ENCODE results near the gene TSPAN9.
A peak's percentile ranks its signal among the peaks of the same experiment; 100 is the strongest.

Gene TSPAN9

DNA sequence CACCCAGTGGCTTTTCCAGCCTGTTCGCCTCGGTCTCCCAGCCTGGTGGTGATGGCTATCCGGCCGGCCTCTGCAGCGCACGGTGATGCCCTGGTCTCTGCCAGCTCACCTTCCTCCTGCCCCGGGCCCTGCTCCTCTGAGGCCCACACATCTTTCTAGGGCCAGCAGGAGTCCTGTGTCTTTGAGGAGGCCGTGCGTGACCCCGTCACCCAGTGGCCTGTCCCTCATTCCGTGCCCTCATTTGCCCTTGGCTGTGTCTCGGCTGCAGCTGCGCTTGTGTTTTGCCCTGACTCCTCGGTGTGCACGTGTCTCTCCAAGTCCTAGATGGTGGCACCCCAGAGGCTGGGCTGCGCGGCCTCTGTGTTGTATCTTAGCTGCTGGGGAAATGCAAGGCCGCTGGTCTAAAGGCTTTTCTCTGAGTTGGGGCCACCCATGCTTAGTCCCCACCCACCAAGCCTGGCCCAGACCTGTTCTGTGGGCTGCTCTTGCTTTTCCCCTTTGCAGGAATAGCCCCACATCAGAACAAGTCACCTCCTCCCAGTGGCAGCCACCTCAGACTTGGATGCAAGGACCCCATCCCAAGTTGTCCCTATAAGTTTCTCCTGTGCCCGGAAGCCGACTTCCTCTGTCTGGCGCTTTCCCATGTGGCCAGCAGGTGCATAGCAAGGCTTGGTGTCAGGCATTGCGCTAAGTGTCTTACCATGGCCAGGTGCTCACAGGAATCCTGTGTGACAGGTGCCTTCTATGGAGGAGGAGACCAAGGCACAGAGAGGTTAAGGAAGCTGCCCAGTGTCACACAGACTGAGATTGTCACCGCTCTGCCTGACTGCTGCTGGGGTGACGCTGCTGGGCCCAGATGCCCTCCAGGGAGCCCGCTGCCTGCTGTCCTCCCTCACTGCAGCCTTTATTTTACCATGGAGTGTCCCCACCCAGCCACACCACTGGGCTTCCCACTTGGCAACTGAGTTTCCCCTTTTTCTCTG is 64.5 kb downstream of the TSPAN9 start:
- DNase-seq (ENCODE audit: low read depth), result no peak

- DNase-seq (ENCODE audit: low read depth), result no peak
Measured at GRCh38 chr12:3142386-3142785, 65.2 kb downstream of the TSPAN9 start.

DNA sequence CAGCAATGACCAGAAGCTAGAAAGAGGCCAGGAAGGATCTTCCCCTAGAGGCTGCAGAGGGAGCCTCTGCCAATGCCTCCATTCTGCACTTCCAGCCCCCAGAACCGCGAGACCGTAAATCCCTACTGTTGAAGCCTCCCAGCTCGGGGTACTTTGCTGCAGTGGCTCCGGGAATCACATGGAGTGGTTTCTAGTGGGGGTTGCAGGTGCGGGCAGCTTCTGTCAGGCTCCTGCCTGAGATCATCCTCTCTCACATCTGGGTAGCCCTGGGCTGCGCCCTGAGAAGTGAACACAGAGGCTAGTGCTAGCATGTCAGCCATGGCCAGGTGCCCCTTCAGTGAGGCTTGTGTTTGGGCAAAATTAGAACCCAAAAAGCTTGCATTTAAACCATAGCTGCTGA is 67.3 kb downstream of the TSPAN9 start:
- no peak for DNase-seq (ENCODE audit: low read depth)

DNA sequence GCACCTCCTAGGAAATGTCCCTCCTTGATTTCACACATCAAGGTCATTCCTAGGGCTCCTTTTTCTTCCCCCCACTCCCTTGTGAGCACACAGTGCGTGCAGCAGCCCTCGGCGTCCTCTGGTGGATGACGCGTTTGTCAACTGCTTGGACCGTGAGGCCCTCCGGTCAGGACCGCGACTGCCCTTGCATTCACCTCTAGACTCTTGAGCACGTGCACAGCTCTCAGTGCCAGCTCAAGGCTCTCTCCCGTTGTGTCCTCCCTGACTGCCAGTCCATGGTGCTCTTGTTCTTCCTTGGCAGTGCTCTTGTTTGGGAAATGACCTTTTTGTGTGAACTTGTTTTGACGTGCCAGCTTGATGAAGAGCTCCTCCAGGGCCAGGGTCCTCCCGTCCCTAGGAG is 67.9 kb downstream of the TSPAN9 start:
- DNase-seq (ENCODE audit: low read depth), result no peak

- DNase-seq (ENCODE audit: low read depth), result no peak
Measured at GRCh38 chr12:3145546-3146310, 68.5 kb downstream of the TSPAN9 start.

- no peak for DNase-seq (ENCODE audit: low read depth)
Measured at GRCh38 chr12:3147260-3147659, 70.1 kb downstream of the TSPAN9 start.

- DNase-seq (ENCODE audit: low read depth), result no peak
Measured at GRCh38 chr12:3148366-3149000, 71.3 kb downstream of the TSPAN9 start.

GRCh38 chr12:3149515-3150307 is 72.5 kb downstream of the TSPAN9 start:
- no peak for DNase-seq (ENCODE audit: low read depth)

GRCh38 chr12:3150308-3150670 is 73.1 kb downstream of the TSPAN9 start:
- no peak for DNase-seq (ENCODE audit: low read depth)

DNA sequence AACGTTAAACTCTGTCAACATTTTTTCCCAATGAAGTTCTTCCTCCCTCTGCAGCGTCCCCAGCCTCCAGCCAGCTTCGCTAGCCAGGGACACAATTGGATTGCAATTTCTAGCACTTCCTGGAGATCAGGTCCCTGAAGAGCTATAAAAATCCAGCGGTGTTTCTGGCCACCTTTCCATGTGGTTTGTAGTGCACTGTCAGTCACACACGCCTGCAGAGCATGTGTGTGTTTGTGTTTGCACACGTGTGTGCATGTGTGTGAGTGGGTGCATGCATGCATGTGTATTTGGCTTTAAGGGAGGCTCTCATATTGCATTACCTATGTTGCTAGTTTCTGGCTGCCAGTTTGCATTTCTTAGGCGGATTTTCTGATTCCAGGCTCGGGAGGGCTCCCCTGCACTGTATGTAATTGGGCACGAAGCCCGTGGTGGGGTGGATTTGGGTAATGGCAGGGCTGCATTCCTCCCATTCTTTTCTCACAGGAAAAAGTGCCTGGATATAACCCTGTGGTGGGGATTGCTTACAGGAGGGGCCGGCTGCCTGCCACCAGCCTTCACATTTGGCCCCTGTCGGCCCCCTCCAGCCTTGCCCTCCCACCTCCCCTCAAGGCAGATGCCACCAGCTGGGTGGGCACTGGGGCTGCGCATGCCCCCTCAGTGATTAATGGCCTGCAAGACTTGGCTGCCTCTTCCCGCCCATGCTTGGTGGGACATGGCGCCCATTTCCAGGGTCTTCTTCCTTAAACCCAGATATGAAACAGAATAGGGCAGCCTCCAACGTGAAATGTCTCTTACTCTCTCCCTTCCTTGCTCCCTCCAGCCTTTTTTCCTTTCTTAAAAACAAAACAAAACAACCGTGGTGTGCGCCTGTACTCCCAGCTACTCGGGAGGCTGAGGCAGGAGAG is 74.0 kb downstream of the TSPAN9 start:
- no peak for DNase-seq (ENCODE audit: low read depth)

DNA sequence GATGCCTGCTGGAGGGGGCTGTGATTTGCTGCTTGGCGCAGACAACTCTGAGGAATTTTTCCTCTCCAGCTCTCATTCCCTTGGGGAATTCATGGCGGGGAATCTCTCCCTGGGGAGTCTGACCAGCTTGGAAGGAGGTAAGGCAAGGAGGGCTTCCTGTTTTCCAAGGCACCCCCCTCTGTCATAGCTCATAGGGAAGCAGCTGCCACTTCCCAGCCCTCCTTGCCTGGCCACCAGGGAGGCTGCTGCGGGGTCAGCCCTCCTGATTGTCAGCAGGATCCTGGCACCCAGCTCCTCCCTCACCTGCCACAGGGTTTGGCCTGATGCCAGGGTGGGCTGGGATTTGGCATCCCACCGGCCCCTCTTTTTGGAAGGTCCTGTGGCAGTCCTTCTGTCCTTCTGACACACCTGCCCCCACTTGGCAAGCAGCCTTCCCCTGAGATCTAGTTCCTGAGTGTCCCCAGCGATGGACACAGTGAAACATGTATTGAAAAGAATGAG is 74.9 kb downstream of the TSPAN9 start:
- DNase-seq (ENCODE audit: low read depth), result no peak

DNA sequence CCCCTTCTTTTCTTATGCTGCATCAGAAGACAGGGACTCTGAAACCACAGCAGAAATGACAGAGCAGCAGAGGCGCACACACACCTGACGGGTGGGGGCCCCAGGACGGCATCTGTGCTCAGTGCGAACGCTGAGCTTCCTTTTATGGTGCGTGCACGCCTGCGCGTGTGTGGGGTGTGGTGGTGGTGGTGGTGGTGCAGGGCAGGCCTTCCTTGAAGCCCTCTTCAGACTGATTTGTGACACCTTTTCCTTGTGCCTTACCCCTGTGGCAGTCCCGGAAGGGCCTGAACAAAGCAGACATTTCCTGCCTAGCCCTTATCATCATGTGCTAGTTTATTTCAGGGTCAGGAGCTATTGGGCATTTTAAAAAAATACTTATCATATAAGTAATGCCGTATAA is 75.7 kb downstream of the TSPAN9 start:
- DNase-seq (ENCODE audit: low read depth), result no peak

DNA sequence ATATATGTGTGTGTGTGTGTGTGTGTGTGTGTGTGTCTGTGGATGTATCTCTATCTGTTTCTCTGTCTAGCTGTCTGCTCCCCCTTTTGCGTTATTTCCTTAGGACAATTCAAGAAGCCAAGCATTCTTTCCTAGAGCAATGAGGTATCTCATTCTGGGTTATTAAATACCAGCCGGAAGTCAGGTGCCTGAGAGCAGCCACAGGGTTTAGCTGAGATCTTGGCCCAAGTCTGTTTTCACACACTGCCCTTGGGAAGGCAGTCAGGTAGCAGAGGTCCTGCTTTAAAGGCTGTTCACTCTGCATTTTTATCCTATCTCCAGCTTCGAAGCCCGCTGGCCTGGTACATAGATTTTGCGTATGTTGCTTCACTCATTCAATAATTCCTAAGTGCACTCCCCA is 76.8 kb downstream of the TSPAN9 start:
- no peak for DNase-seq (ENCODE audit: low read depth)

GRCh38 chr12:3155702-3156370 is 78.7 kb downstream of the TSPAN9 start:
- no peak for DNase-seq (ENCODE audit: low read depth)

DNA sequence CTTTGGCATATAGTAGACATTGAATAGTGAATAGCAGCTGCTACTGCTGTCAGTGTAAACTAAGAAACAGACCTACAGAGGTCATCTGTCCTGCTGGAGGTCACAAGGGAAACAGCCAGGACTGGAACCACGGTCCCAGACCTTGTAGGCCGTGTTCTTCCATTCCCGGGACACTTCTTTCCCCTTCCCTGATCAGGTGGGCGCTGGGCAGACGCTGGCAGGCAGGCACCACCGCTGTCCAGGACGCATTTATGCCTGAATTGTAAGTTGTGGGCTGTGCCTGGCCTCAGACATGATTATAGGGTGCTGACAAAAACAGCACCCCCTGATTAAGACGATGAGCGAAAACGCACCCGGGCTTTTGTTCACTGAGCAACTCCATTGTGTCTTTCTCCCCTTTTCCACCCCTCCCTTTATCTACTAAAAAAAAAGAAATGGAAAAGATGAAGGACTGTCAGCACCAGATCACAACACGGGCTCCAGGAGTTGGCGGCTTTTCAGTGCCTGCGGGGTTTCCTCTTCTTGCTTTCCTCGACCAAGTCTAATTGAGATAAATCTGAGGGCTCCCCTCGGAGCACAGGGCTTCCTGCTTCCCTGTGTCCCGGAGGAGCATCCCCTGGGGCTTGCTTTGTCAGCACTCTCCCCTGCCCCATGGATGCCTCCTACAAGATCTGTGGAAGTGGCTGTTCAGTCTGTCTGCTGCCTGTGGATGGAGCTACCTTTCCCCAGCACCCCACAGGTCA is 80.6 kb downstream of the TSPAN9 start:
- DNase-seq (ENCODE audit: low read depth), result no peak

GRCh38 chr12:3158851-3159465 is 81.8 kb downstream of the TSPAN9 start:
- DNase-seq (ENCODE audit: low read depth), result peak; percentile 30

DNA sequence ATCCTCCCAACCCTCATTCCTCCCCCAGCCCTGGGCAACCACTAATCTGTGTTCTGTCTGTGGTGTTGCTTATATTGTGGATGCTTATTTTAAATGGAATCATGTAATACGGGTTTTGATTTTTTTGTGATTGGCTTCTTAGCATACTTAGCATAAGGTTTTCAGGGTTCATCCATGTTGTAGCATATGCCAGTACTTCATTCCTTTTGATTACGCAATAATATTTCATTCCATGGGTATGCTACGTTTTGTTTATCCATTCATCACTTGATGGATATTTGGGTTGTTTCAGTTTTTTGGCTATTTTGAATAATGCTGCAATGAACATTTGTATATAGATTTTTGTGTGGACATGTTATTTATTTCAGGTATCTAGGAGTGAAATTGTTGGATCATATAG is 82.9 kb downstream of the TSPAN9 start:
- peak; percentile 58 for DNase-seq (ENCODE audit: low read depth)

- no peak for DNase-seq (ENCODE audit: low read depth)
Measured at GRCh38 chr12:3161861-3162260, 84.7 kb downstream of the TSPAN9 start.
